HCT116 (cell line): ENCODE measurements around the gene ZNF836.

Experiments used
- CEBPB ChIP-seq: IDR thresholded peaks from 2 replicates; pipeline ENCODE4 v1.6.1; 2012; ENCODE audit warnings: low read depth
- ELF1 ChIP-seq: IDR thresholded peaks from 2 replicates; pipeline ENCODE4 v1.6.1; 2012; ENCODE audit warnings: low read depth, borderline replicate concordance
- EZH2 ChIP-seq: fragments of 200-600 bp; sonication (generic); IDR thresholded peaks from 2 replicates; pipeline ENCODE4 v1.6.1; 2017; ENCODE audit warnings: antibody characterized with exemption, mixed run types
- EZH2phosphoT487 ChIP-seq: fragments of 200-600 bp; IDR thresholded peaks from 2 replicates; pipeline ENCODE4 v1.6.1; 2018; ENCODE audit warnings: antibody characterized with exemption, borderline replicate concordance
- FOSL1 ChIP-seq: IDR thresholded peaks from 2 replicates; pipeline ENCODE4 v1.6.1; 2012; ENCODE audit warnings: low read depth
- POLR2A ChIP-seq: IDR thresholded peaks from 2 replicates; pipeline ENCODE4 v1.7.0; 2011; ENCODE audit warnings: borderline replicate concordance; ENCODE audit not compliant: insufficient read depth, insufficient read length; ENCODE audit errors: extremely low read depth
- POLR2AphosphoS5 ChIP-seq: IDR thresholded peaks from 2 replicates; pipeline ENCODE4 v1.6.1; 2011; ENCODE audit warnings: mild to moderate bottlenecking, low read depth, low read length, moderate library complexity
- RAD21 ChIP-seq: IDR thresholded peaks from 2 replicates; pipeline ENCODE4 v1.6.1; 2012; ENCODE audit warnings: low read depth, mild to moderate bottlenecking
- YY1 ChIP-seq: IDR thresholded peaks from 2 replicates; pipeline ENCODE4 v1.6.1; 2011; ENCODE audit warnings: low read length, low read depth, moderate library complexity, mild to moderate bottlenecking; ENCODE audit not compliant: insufficient replicate concordance; ENCODE audit errors: extremely low read depth
- ZBTB33 ChIP-seq: IDR thresholded peaks from 2 replicates; pipeline ENCODE4 v1.6.1; 2011; ENCODE audit warnings: mild to moderate bottlenecking, low read length, moderate library complexity; ENCODE audit not compliant: insufficient replicate concordance; ENCODE audit errors: extremely low read depth
- TF ChIP-seq, protein P1 (sequence below), 3 experiments: fragments of 200-600 bp in 1 of 3; sonication (generic) in 1 of 3; IDR thresholded peaks in 2 of 3; conservative IDR thresholded peaks in 1 of 3; 2 replicates each; pipeline ENCODE4 v1.5.1; 2012 to 2017; ENCODE audit warnings: low read depth in 2 of 3, low read length in 2 of 3, antibody characterized with exemption in 1 of 3, borderline replicate concordance in 1 of 3, control low read depth in 1 of 3, mild to moderate bottlenecking in 1 of 3, mixed read lengths in 1 of 3, mixed run types in 1 of 3, moderate library complexity in 1 of 3; ENCODE audit not compliant: insufficient read depth in 1 of 3

DNA sequence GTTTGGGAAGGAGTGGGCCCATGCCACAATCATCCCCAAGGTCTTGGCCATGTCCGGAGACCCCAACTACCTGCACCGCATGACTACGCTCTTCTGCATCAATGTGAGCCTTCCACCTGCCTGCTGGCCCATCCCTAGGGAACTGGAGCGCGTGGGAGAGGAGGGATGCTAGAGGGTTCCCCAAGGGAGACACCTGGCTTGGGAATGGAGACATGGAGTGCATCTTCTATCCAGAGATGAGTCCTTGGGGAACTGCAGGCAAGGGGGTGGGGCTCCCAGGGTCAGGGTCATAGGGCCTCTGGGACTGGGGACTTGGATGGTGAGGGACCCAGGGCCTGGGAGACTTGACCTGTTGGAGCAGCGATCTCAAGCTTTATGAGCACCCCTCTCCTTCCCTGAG, 49.6 kb upstream of the ZNF836 start:
- TF ChIP-seq, protein P1, sequence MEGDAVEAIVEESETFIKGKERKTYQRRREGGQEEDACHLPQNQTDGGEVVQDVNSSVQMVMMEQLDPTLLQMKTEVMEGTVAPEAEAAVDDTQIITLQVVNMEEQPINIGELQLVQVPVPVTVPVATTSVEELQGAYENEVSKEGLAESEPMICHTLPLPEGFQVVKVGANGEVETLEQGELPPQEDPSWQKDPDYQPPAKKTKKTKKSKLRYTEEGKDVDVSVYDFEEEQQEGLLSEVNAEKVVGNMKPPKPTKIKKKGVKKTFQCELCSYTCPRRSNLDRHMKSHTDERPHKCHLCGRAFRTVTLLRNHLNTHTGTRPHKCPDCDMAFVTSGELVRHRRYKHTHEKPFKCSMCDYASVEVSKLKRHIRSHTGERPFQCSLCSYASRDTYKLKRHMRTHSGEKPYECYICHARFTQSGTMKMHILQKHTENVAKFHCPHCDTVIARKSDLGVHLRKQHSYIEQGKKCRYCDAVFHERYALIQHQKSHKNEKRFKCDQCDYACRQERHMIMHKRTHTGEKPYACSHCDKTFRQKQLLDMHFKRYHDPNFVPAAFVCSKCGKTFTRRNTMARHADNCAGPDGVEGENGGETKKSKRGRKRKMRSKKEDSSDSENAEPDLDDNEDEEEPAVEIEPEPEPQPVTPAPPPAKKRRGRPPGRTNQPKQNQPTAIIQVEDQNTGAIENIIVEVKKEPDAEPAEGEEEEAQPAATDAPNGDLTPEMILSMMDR (IDR thresholded peaks at IDR 0.05 in 2 of 3, conservative IDR thresholded peaks at IDR 0.05 in 1 of 3; ENCODE audit: borderline replicate concordance in 1 of 3, insufficient read depth in 1 of 3, low read depth in 2 of 3, low read length in 2 of 3) = no peak
- TF ChIP-seq POLR2AphosphoS5 (no peak), POLR2A (no peak), YY1 (no peak), RAD21 (no peak), EZH2 (no peak), EZH2phosphoT487 (no peak), ZBTB33 (no peak), ELF1 (no peak), FOSL1 (no peak), CEBPB (no peak)
